Measurements from ENCODE around the gene ARHGAP26. TPM values are rescaled to one million over a fixed set of nuclear protein-coding genes. Genes with fewer than 3 reads are reported as not detected.

Gene ARHGAP26
- total RNA-seq, 4 donors from 2014 or later = 11.1 to 36.1 (median 21.8) TPM

DNA sequence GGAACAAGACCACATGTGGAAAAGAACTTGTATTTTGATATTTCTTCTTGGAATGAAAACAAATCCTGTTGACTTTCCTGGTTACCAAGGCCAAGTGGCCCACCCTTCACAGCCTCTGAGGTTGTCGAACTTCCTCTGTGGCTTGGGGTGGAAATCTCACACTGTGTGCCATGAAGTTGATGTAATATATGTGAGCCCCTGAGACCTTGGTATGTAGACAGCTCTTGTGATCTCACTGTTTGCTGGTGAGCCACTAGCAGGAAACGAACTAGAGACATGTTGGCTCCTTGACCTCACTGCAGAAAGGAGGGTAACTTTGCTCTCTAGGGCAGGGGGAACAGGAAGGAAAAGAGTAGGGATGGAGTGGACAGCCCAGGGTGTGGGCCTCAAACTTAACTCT lies 159.4 kb downstream of the ARHGAP26 start:
- H3K36me3 ChIP-seq = no peaks in the 10 kb centered on the region
- TF ChIP-seq POLR2AphosphoS5 (IDR thresholded peaks at IDR 0.05) (no peak), EP300 (IDR thresholded peaks at IDR 0.05) (no peak), POLR2A (IDR thresholded peaks at IDR 0.05) (no peak)
- TF ChIP-seq, protein P1, sequence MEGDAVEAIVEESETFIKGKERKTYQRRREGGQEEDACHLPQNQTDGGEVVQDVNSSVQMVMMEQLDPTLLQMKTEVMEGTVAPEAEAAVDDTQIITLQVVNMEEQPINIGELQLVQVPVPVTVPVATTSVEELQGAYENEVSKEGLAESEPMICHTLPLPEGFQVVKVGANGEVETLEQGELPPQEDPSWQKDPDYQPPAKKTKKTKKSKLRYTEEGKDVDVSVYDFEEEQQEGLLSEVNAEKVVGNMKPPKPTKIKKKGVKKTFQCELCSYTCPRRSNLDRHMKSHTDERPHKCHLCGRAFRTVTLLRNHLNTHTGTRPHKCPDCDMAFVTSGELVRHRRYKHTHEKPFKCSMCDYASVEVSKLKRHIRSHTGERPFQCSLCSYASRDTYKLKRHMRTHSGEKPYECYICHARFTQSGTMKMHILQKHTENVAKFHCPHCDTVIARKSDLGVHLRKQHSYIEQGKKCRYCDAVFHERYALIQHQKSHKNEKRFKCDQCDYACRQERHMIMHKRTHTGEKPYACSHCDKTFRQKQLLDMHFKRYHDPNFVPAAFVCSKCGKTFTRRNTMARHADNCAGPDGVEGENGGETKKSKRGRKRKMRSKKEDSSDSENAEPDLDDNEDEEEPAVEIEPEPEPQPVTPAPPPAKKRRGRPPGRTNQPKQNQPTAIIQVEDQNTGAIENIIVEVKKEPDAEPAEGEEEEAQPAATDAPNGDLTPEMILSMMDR (IDR thresholded peaks at IDR 0.05) = no peak
- no peak overlapping the region for H3K27ac ChIP-seq
- no peak for DNase-seq (ENCODE audit: low spot score in 2 of 2)
- no peaks in the 10 kb centered on the region for H3K9me3 ChIP-seq
- H3K27me3 ChIP-seq = no peaks in the 10 kb centered on the region
- H3K4me3 ChIP-seq = no peak overlapping the region
- 61% methylated on average over 2 of the region's 2 CpGs for WGBS
- H3K4me1 ChIP-seq = peaks cover 15% of the 10 kb centered on the region

DNA sequence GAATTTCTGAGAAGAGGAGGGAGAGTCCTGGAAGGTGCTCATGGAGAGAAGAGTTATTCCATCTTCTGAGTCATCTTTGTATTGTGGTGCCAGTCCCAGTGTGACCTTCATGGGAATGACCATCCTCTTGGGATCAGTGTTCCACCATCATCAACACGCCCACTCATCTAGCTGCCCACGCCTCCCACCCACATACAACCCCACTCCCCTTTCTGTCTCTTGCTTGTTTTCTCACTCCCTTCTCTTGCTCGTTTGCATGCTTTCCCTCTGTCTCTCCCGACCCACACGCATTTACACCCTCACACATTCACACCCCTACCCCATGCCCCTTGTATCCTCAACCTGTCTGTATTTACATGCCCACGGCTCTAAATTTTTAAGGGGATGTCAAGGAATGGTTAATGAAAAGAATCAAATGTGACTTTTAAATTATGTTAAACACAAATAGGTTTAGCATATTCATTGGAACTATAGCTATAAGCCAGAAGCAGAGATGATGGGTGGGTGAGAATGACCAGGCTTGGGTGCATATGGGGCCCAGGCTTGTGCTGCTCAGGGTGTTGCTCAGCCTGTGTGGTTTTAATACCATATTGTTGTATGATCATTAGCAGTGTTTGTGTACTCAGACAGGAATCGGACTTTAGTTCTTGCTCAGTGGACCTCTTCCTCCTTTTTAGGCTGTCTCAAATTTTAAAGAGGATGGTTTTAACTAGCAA lies 160.4 kb downstream of the ARHGAP26 start:
- peaks cover 14% of the 10 kb centered on the region for H3K4me1 ChIP-seq
- WGBS = 89% methylated on average over 7 of the region's 7 CpGs
- no peak for DNase-seq (ENCODE audit: low spot score in 2 of 2)
- no peaks in the 10 kb centered on the region for H3K27me3 ChIP-seq
- H3K36me3 ChIP-seq = no peaks in the 10 kb centered on the region
- no peak for TF ChIP-seq POLR2A (IDR thresholded peaks at IDR 0.05)
- TF ChIP-seq EP300 (IDR thresholded peaks at IDR 0.05) = no peak
- TF ChIP-seq, protein P1 (IDR thresholded peaks at IDR 0.05) = no peak
- TF ChIP-seq POLR2AphosphoS5 (IDR thresholded peaks at IDR 0.05) = no peak
- H3K4me3 ChIP-seq = no peak overlapping the region
- H3K9me3 ChIP-seq = no peaks in the 10 kb centered on the region
- H3K27ac ChIP-seq = no peak overlapping the region

DNA sequence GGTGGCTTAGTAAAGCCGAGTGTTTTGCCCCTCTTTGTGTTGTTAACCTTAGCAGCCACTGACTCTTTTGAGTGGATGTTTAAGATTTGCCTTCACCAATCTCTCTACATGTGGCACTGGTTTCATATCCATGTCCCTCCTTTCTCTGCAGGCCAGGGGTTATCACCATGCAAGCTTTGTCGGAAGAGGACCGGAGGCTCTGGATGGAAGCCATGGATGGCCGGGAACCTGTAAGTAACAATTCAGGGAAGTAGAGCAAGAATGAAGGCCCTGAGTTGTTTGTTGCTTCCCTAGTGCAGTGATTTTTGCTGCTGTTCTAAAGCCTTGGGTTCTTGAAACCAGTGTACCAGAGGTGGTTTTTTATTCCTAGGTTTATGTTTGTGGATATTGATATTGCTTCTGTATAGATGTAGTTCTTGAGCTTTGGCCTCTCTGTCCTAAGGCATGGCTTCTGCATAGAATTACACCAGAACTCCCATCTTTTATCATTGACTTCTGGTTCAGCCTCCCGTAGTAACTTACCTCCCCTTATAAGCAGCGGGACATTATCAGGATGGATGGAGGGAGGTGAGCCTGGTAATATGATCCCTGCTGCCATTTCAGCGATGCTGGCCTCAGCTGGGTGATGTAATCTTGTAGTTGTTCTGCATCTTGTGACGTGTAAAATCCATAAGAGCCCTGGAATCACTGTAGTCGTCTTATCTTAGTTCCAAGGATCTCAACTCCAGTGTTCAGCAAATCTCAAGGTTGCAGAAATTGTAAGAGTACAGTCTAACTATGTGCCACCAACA lies 161.9 kb downstream of the ARHGAP26 start:
- 90% methylated on average over 9 of the region's 9 CpGs for WGBS
- H3K4me1 ChIP-seq = peaks cover 6% of the 10 kb centered on the region
- no peak for DNase-seq (ENCODE audit: low spot score in 2 of 2)
- no peak overlapping the region for H3K27ac ChIP-seq
- no peak overlapping the region for H3K4me3 ChIP-seq
- H3K9me3 ChIP-seq = no peaks in the 10 kb centered on the region
- TF ChIP-seq EP300 (IDR thresholded peaks at IDR 0.05) = no peak
- TF ChIP-seq POLR2AphosphoS5 (IDR thresholded peaks at IDR 0.05) = no peak
- TF ChIP-seq, protein P1 (IDR thresholded peaks at IDR 0.05) = no peak
- TF ChIP-seq POLR2A (IDR thresholded peaks at IDR 0.05) = no peak
- no peaks in the 10 kb centered on the region for H3K27me3 ChIP-seq
- no peaks in the 10 kb centered on the region for H3K36me3 ChIP-seq

DNA sequence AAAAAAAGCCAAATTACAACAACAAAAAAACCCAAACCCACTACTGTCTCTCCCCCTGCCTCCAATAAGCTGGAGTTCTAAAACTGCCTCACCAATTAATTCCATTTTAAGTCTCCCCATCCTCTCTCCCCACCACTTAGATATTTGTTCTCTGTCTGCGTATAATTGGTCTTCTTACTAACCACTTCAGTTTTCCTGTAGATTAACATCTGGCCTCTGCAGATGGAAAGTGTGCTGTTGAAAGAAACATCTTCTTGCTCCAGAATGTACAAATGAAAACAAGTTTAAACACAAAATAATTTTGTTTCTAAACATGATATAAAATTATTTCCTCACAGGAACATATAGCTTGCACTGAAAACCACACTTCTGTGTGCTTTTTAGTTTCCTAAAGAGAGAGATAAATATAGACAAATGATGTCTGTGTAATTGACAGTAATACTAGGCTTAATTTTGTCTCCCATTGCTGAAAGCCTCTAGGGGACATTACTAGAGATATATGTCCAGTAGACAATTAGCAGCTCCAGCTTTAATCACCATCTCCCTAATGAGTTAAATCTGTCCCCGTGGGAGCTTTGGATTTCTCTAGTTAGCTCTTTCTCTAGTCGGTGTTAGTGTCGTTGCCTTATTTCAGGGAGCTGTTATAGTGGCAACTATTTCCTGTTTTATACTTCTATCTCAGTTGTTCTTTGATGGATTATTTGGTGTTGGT lies 164.0 kb downstream of the ARHGAP26 start:
- no peaks in the 10 kb centered on the region for H3K36me3 ChIP-seq
- H3K4me1 ChIP-seq = peaks cover 6% of the 10 kb centered on the region
- no peak overlapping the region for H3K27ac ChIP-seq
- WGBS = 76% methylated on average over 4 of the region's 4 CpGs
- H3K4me3 ChIP-seq = no peak overlapping the region
- TF ChIP-seq POLR2A (IDR thresholded peaks at IDR 0.05) (no peak), EP300 (IDR thresholded peaks at IDR 0.05) (no peak), POLR2AphosphoS5 (IDR thresholded peaks at IDR 0.05) (no peak)
- TF ChIP-seq, protein P1 (IDR thresholded peaks at IDR 0.05) = no peak
- no peaks in the 10 kb centered on the region for H3K9me3 ChIP-seq
- DNase-seq (ENCODE audit: low spot score in 2 of 2) = no peak
- no peaks in the 10 kb centered on the region for H3K27me3 ChIP-seq

DNA sequence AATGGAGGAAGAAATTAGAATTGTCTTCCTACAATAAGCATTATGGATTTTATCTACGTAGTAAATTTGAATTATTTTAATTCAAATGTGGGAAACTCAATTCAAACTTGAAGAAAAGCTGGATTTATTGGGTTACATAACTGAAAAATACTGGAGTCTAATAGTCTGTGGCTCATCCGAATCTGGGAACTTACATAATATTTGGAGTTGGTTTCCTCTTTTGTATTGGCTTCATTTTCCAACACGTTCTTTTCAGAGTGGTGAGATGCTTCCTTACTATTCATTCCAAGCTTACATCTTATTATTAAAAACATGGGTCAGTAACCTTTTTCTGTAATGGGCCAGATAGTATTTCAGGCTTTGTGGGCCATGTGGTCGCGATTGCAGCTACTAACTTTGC lies 164.8 kb downstream of the ARHGAP26 start:
- Histone ChIP-seq H3K27me3 (no peaks in the 10 kb centered on the region), H3K9me3 (no peaks in the 10 kb centered on the region), H3K27ac (no peak overlapping the region), H3K4me3 (no peak overlapping the region), H3K4me1 (peaks cover 6% of the 10 kb centered on the region), H3K36me3 (no peaks in the 10 kb centered on the region)
- 77% methylated on average over 5 of the region's 5 CpGs for WGBS
- DNase-seq (ENCODE audit: low spot score in 2 of 2) = no peak
- no peak for TF ChIP-seq EP300 (IDR thresholded peaks at IDR 0.05)
- TF ChIP-seq, protein P1 (IDR thresholded peaks at IDR 0.05) = no peak
